SKM-1 (cell line): ENCODE measurements around the gene ACTN4.

Experiments
- DNase-seq: peaks from one replicate; lab custom pipeline; 2025; ENCODE audit not compliant: unreplicated experiment; lab: John Stamatoyannopoulos, UW

The ACTN4 gene

DNA sequence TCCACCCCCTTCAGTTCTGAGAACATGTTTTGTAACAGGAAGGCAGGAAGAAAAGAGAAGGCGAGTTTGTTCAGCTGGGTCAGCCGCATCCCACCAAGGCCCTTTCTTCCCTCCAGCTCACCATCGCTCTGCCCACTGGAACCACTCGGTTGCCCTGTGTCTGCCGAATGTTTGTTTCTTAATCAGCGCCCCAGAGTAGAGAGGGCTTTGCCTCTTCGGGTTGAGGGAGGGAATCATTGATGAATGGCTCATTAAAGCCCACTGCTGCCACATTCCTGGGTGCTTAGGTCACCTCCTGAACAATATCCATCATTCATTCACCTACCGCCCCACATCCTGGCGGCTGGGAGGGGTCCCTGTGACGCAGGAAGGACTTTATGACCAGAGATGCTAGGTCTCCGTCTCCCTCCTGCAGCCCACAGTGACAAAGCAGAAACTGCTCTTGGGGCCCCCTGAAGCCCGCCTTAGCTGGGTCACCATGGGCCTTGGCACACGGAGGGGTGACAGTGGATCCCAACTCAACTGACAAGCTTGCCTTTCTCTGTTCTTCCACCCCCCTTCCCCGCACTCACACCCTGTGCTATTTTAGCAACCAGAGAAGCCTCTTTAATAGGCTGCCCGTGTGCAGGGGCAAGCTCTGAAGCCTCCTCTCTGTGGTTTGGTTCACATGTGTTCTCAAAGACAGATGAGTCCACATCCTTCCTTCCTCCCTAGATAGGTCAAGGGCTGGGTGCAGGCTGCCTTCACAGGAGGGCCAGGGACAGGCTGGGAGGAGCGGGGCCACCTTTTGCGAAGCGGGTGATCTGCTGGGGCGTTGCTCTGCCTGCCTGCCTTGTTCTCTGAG, 46.2 kb downstream of the ACTN4 start:
- peak; percentile 54 for DNase-seq

DNA sequence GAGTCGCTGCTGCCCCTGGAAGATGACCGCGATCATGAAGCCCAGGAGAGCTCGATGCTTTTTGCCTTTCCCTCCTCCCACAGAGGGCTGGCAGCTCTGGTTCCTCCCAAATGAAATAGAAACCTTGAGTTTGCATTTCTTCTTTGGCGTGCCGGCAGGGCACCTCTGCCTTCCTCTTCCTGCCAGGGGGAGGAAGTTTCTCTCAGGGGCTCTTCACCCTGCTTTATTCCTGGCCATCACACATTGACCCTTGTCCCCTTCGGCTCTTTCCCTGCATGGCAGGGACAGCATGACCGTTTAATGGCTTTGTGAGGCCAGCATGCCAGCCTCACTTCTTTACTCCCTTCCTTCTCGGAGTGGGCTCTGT, 47.9 kb downstream of the ACTN4 start:
- no peak for DNase-seq

DNA sequence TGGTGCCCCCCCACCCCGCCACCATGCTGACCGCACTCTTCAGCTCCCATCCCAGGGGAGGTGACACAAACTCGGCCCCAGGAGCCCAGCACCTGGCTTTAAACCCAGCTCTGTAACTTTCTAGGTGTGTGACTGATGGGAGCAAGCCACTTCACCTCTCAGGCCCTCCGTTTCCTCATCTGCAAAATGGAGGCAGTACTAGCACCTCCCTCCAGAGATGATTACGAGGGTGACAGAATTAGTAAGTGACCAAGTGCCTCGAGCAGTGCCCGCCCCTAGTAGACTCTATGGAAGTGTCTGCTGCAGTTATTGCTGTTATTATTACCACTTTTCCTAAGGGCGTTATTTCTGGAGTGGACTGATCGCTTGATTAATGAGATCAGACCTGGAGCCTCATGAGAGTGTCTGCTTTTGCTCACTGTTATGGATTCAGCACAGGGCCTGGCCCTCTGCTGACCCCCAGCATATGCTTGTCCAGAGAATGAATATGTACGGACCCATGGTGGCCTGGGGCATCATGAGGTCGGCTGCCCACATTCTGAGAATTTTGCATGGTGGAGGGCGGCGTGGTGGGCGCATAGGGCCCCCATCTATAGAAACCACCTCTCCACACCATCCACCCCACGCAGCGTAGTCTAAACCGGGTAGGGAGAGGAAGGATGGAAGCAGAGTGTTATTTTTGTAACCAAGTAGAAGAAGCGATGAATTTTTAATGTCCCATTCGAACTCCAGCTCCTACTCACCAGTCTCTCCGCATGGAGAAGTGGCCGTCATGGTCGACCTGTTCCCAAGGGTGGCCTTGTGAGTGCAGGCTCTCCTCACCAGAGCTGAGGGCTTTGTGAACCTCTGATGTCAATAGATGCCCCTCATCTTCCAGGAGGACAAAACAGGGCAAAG, 48.6 kb downstream of the ACTN4 start:
- DNase-seq: no peak

DNA sequence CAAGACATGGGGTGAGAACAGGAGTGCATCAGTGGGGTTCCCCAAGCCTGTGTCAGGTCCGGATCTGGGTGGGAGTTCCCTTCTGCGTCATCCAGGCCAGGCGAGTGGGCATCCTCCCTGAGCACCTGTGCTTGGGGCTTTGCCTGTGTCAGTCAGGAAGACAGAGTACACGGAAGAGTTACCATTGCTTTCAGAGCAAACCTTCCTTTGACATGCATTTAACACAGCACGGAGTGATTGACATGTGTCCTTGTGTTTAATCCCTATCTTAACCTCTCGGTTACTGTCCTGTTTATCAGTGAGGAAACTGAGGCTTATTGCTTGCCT, 49.2 kb downstream of the ACTN4 start:
- no peak for DNase-seq

DNA sequence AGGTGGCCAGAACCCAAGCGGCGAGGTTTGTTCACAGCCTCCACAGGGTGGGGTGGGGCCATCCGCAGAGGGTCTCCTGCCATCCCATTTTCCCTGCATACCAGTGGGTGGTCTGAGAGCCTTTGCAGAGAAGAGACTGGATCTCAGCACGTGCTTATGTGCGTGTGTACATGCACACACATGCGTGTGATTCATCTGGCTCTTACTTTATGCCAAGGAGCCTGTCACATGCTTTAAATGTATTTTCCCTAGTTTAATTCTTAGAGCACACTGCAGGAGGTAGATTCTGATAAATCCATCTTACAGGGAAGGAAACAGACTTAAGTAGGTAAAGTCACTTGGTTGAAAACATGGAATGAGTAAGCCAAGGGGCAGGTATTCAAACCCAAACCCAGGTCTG, 49.7 kb downstream of the ACTN4 start:
- no peak for DNase-seq

DNA sequence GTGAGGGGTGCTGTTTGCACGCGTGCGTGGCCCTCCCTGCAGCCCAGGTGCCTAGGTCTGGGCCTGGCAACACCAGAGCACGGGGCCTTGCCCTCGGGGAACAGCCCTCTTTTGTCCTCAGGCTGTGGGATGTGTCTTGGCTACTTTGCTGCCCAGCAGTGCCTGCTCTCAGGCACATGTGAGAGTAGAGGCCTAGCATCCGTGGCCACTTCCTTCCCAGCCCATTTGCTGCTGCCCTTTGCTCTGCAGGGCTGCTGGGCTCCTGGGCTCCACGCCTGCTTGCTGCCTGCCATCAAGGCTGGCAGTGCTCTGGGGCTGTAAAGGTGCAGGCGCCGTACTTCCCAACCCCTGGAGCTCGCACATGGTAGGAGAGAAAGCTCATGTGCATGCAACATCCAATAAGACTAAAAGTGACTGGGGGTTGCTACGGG, 50.2 kb downstream of the ACTN4 start:
- DNase-seq: no peak

DNA sequence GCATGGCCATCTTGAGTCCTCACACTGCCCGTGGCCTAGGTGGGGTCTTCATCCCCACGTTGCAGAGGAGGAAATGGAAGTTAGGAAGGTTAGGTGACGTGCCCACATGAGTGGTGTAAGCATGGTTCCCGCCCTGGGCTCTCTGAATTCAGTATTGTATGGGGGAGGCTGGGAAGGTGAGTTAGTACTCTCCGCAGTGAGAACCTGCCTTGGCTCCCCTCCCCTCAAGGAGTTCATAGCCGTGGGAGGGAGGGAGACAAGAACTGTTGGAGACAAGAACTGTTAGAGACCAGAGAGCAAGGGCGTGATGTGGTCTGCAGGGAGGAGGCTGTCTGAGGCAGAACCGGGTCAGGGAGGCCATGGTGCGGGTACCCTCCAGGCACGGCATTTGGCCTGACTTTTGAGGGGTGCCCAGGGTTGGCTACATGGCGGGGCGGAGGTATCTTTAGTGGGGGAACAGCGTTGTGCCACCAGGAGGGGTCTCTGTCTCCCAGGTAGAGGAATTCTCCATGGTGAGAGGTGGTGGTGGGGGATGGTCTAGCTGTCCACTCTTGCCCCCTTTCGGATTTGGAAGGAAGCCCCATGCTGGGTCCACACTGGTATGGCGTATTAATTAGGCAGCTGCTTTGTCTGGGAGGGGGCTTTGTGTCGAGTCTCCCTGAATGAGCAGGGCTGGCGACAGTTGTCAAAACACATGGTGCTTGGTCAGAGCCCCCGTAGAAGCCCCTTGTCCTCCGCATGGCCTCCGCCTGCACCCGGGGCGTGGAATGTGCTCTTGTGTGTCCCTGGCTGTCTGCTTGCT, 51.0 kb downstream of the ACTN4 start:
- DNase-seq: no peak

DNA sequence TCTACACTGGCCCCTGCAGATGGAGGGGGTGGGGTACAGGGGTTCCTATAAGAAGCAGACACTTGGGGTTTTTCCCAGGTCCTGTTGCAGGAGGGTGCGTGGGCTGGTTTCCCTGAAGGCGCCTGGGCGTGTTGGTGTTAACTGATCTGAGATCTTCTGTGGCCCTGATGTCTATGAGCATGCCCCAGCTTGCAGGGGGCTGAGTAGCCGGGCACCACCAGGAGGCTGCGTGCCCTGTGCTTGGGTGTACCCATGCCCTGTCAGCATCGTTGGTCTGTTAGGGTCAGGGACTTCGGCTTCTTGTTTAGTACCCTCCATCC, 51.5 kb downstream of the ACTN4 start:
- DNase-seq: no peak

DNA sequence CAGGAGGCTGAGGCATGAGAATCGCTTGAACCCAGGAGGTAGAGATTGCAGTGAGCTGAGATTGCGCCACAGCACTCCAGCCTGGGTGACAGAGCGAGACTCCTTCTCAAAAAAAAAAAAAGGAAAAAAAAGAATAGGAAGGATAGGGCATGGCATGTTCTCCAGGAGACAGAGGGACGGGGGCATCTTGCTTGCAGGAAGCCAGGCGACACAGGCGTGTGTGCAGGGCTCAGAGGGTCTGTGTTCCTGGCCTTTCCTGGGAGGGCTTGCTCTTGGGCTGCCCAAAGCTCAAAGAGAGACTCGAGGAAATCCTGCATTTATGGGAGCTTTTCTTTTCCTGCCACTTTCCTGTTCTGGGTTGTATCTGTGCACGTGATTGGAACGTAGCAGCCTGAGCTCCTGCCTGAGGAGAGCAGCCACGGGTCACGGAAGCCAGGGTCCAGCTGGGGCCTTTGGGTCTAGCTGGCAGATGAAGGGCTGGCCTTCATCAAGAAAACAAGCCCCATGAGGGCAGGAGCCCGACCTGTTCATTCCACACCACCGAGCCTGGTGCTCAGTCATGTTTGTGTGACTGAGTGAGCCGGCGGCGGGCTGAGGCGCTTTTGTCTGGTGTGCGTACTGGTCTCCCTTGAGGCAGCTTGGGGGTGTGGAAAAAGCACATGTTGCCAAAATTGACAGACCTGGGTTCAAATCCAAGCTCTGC, 52.3 kb downstream of the ACTN4 start:
- no peak for DNase-seq

DNA sequence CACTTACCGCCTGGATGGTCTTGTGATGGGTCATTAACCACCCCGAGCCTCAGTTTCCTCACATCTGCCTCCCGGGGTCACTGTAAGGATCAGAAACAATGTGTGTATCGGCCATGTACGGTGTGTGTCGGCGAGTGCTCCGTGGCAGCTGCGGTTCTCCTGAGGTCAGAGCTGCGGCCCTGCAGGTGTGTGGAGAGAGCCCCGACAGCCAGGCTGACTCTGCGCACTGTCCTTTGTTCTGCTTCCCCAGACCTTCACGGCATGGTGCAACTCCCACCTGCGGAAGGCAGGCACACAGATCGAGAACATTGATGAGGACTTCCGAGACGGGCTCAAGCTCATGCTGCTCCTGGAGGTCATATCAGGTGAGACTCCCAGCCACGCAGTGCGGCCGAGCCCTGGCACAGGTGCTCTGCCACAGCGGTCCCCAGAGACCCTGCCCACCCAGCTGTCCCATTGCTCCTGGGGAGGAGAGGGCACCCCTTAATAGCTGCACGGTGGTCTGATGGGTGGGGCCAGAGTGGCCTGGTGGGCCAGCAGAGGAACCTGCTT, 53.0 kb downstream of the ACTN4 start:
- DNase-seq: no peak

DNA sequence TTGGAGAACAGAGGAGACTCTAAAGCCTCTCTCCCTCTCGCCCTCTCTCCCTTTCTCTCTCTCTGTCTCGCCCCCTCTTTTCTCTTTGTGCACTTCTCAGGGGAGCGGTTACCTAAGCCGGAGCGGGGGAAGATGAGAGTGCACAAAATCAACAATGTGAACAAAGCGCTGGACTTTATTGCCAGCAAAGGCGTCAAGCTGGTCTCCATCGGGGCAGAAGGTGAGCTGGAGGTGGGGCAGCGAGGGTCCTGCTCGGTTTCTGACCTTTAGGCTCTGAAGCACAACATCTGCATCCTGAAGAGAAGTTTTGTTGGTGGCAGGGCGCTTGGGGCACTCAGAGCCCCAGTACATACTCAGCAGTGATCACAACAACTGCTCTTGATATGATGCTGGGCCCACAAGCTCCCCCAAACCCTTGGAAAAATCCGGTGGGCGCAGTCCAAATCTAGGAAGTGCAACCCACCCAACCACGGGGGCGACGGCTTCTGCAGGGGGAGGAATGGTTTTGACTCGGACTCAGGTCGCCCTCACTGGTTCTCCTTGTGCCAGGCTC, 53.5 kb downstream of the ACTN4 start:
- DNase-seq: no peak

DNA sequence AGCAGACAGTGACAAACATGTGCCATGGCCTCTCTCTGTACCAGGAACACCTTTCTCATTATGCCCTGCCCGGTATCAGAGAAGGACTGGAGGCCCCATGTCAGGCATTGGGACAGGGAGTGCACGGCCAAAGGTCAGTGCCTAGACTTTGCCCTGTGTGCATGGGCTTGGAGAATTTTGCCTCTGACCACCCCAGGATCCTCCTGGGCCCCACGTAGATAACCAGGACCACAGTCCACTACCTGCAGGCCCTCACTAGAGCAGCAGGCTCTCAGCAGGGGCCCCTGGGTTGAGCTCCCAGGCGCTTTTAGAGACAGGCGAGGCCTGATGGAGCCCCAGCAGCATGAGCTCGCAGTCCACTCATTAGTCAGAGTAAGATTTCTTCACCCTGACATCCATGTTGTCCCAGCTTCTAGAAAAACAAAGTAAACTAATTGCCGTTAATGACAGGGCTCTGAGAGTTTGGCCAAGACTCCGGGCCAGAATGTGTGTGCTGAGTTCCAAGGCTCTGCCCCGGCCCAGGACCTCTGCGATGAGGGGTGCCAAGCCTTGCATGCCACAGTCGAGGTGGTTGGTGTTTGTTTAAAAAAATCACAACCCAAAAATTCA, 54.1 kb downstream of the ACTN4 start:
- DNase-seq: no peak

DNA sequence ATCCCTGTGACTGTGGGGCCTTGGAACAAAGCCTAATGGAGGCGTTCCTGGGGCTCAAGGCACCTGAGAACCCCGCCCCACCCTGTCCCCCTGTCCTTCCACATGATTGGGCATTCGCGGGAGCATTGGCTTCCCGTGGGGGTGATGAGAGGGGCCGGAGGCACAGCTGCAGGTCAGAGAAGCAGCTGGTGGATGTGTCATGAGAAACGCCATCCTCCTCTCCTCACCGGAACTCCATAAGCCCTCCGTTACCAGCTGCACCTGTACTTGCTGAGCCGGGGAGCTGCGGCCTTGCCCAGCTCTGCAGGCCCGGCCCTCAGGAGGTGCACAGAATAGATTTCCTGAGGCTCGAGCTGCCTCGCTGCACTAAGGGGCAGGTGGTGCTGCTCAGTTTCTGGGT, 54.8 kb downstream of the ACTN4 start:
- DNase-seq: no peak

DNA sequence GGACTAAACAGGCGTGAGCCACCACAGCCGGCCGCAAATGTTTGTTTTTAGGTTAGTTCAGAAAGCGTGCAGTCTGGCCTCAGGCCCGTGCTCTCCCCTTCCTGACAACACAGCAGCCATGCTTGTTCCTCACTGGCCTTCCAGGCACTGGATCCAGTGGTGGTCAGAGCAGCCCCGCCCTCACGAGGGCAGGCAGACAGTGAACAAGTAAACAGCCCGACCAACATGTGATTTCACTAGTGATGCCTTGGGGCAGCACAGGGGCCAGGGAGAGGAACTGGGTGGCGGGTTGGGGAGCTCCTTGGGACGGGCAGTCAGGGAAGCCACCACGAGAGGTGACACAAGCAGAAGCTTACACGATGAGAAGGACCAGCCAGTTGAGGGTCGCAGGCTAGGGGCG, 56.1 kb downstream of the ACTN4 start:
- no peak for DNase-seq

DNA sequence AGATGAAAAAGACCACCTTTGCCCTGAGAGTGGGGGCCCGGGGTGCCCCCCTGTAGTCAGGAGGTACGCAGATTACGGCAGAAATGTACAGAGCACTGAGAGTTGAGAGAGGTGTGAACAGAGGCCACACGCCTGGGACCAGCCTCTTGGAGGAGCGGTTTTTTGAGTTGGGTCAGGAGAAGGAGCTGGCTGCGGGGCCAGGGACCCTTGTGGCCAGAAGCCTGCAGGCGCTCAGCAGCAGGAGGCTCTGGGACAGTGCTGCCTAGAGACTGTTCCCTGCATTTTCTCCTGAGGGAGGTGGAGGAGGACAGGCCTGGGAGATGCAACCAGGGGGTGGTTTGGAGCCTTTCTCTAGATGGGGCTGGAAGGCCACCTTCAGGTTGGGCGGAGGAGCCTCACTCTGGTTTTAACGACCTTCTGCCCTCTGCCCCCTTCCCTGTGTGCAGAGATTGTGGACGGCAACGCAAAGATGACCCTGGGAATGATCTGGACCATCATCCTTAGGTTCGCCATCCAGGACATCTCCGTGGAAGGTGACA, 57.1 kb downstream of the ACTN4 start:
- DNase-seq: no peak

DNA sequence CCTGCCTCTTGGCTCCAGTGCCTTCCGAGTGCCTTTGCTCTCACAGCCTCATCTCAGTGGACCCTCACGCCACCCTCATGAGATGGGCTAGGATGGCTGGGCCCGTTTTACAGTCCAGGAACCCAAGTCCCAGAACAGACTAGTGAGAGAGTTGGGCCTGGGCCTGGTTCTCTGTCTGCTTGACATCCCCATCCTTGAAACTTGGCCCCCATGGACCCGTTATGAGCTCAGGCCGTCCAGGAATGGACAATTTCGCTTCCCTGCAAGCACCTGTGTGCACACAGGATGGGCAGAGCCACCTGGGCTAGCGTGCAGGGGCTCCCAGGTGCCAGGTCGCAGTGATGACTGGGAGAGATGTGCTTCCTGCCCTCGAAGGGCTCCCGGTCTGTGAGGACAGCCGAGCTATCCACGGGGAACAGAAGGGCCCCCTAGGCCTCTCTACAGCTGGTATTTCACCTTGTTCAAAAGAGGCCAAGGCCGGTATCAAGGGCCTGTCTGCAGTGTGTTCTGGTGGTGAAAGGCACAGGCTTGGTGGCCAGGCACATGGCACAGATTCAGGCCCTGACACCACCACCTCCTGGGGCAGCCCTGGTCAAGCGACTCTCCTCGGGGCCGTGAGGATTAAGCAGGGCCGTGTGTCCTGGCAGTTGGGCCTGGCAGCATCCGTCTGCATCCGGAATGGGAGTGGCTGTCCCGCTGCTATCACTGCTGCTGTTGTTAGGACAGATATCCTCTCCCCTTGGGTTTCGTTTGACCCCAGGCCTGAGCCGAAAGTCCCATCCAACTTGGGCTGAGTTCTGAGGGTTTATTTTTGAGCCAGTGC, 58.0 kb downstream of the ACTN4 start:
- no peak for DNase-seq

DNA sequence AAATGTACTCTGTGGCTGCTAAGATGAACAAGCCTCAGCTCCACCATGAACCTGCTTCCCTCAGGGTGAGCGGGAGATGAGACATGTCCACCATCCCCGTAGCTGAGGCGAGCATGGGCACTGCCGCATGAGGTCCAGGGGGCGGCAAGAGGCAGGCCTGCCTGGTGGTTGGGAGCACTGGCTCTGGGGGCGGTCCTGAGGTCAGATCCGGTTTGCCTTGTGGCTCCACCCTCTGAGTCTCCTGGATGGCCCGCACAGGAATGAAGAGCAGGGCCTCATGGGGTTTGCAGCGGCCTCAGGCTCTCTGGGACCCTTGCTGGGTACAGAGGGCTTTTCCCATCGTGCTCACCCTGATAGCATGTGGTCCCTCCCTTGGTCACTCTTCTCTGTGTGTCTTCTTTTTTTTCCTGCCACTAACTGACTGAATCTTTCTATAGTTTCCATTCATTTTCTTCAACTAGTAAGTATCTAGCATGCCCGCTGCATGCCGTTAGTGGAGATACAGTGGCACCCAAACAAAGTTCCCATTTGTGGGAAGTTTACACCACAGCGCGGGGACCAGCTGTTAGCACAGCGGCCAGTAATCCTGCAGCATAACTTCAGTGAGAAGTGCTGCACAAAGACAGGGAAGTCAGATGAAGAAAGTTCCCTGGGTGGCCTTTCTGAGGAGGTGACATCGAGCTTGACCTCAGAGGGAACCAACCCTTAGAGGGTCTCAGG, 59.5 kb downstream of the ACTN4 start:
- no peak for DNase-seq

DNA sequence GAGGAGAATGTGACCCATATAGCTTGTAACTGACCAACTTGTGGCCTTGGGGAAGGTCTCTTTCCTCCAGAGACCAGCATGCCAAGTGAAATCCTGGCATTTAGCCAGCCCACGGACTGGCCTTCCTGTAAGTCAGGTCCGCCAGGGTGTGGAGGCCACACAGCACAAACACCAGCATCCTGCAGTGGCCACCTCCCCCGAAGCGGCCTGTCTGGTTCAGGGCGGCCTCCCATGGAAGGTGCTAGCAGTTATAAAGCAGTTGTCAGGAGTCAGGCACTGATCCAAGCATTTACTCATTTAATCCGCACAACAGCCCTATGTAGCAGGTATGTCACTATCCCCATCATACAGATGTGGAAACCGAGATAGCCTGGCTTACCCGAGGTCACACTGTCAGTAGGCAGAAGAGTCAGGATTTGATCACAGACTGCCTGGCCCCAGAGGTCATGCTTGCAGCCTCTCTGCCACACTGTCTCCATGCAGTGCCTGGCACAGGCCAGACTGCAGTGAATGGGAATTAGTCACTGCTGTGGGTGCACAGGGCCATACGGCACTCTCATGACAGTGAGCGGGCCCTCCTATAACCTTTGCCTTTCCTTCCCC, 60.2 kb downstream of the ACTN4 start:
- no peak for DNase-seq
